Lung (tissue), 12 donors: ENCODE results near the gene MYL12B. TPM values are rescaled to one million over a fixed set of nuclear protein-coding genes. Genes with fewer than 3 reads are reported as not detected.

Experiments used
- ATAC-seq: fragments of 200-7000 bp; cut with Tn5 transposase; one replicate; pipeline ENCODE4 v1.9.1; 2020; ENCODE audit warnings: moderate number of reproducible peaks; ENCODE audit not compliant: insufficient read depth, low FRiP score
- DNase-seq, 3 donors: peaks; one replicate each; pipeline ENCODE4 v3.0.0-alpha.2; 2013 to 2017
- H3K27ac ChIP-seq, 2 donors: one replicate each; pipeline ENCODE4 v1.5.1; 2013; ENCODE audit warnings: mild to moderate bottlenecking in 2 of 2, moderate library complexity in 2 of 2, control low read depth in 1 of 2, inconsistent platforms in 1 of 2, low read depth in 1 of 2, low read length in 1 of 2
- H3K27me3 ChIP-seq, 3 donors: one replicate each; pipeline ENCODE4 v1.5.1; 2013; ENCODE audit warnings: low read length in 2 of 3; ENCODE audit not compliant: control insufficient read depth in 3 of 3, insufficient read depth in 3 of 3
- H3K36me3 ChIP-seq, 4 donors: one replicate each; pipeline ENCODE4 v1.5.1; 2013; ENCODE audit warnings: low read length in 4 of 4, mild to moderate bottlenecking in 1 of 4, moderate library complexity in 1 of 4; ENCODE audit not compliant: control insufficient read depth in 4 of 4, insufficient read depth in 4 of 4
- H3K4me1 ChIP-seq, 5 donors: one replicate each; pipeline ENCODE4 v1.5.1; 2013; ENCODE audit warnings: low read length in 5 of 5, mild to moderate bottlenecking in 2 of 5, moderate library complexity in 1 of 5; ENCODE audit not compliant: control insufficient read depth in 5 of 5, insufficient read depth in 5 of 5
- H3K4me3 ChIP-seq: one replicate; pipeline ENCODE4 v1.5.1; 2013; ENCODE audit warnings: mild to moderate bottlenecking, control low read depth, moderate library complexity
- H3K9ac ChIP-seq, 2 donors: one replicate each; pipeline ENCODE4 v1.5.1; 2013; ENCODE audit warnings: low read length in 2 of 2, control low read depth in 1 of 2; ENCODE audit not compliant: insufficient read depth in 1 of 2
- H3K9me3 ChIP-seq, 4 donors: one replicate each; pipeline ENCODE4 v1.5.1; 2013; ENCODE audit warnings: low read length in 3 of 4, mild to moderate bottlenecking in 1 of 4, moderate library complexity in 1 of 4; ENCODE audit not compliant: control insufficient read depth in 4 of 4, insufficient read depth in 3 of 4
- WGBS, 2 donors: extraction: QIAGEN DNeasy Blood & Tissue Kit; methylation state at CpG; one replicate each; pipeline ENCODE4 v1.1.7; 2013; 5-methylcytosine and 5-hydroxymethylcytosine counted together
- polyA plus RNA-seq, 2 donors: library from polyadenylated mRNA; stranded (reverse); fragments of 200-250 nt; gene quantifications; one replicate each; pipeline ENCODE4 v1.2.1, GENCODE V29; 2013
- total RNA-seq, 2 donors: library from RNA; depleted of rRNA in 1 of 2; stranded (reverse); fragments of >200 nt in 1 of 2; gene quantifications; one replicate each; pipeline ENCODE4 v1.2.1, GENCODE V29; 2014 to 2021
- TF ChIP-seq, protein P1 (sequence below): IDR thresholded peaks from 2 replicates; pipeline ENCODE4 v1.5.1; 2012; ENCODE audit warnings: mild to moderate bottlenecking; ENCODE audit errors: control extremely low read depth, extremely low read depth
- donor health status: control.
- donor health status: control.
- donor health status: Bipolar disorder and iron deficiency.
- donor health status: healthy.
- donor health status: DM: yes; HTN: yes; CAD: no.

MYL12B gene
- total and polyA plus RNA-seq, 4 donors, result 249 to 1,047 (median 418) TPM

DNA sequence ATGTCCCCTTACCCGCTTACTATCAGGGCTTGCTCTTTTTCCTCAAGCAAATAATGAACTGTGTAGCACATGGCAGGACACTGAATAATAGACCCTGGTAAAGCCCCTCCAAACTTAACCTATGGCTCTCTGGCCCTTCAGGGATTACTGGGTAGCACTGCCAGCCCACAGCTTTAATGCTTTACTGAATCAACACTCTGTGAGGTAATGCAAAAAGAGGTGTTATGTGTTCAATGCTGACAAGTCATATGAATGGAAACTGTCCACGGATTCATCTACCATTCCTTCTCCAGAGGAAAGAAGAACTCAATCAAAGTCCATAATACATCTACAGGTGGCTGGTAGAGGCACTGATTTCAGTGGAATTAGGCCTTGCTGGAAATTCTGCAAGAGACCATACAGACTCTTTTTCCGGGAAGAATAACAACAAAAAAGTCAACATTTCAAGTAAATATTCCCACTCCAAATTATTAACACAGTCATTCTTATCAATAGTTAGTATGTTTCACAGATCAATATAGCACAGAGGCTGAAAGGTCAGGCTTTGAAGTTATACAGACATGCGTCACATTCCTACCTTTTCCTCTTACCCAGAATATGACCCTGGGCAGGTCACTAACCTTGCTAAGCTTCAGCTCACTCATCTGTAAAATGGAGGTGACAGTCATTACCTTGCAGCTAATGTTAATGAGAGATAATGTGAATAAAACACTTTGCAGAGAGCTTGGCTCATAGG lies 28.3 kb upstream of the MYL12B start:
- TF ChIP-seq, protein P1, sequence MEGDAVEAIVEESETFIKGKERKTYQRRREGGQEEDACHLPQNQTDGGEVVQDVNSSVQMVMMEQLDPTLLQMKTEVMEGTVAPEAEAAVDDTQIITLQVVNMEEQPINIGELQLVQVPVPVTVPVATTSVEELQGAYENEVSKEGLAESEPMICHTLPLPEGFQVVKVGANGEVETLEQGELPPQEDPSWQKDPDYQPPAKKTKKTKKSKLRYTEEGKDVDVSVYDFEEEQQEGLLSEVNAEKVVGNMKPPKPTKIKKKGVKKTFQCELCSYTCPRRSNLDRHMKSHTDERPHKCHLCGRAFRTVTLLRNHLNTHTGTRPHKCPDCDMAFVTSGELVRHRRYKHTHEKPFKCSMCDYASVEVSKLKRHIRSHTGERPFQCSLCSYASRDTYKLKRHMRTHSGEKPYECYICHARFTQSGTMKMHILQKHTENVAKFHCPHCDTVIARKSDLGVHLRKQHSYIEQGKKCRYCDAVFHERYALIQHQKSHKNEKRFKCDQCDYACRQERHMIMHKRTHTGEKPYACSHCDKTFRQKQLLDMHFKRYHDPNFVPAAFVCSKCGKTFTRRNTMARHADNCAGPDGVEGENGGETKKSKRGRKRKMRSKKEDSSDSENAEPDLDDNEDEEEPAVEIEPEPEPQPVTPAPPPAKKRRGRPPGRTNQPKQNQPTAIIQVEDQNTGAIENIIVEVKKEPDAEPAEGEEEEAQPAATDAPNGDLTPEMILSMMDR, result no peak
- WGBS, 2 donors, result 92 to 94% methylated on average over 4 of the region's 4 CpGs
- Histone ChIP-seq H3K9ac (no peak overlapping the region), H3K4me3 (no peak overlapping the region), H3K27me3 (no peaks in the 10 kb centered on the region), H3K9me3 (no peaks in the 10 kb centered on the region), H3K4me1 (peaks cover 0 to 2% (median 0%) of the 10 kb centered on the region in 5 donors), H3K27ac (no peak overlapping the region), H3K36me3 (peaks cover 0 to 1% (median 0%) of the 10 kb centered on the region in 4 donors)
- ATAC-seq, result no peak
- no peak for DNase-seq

DNA sequence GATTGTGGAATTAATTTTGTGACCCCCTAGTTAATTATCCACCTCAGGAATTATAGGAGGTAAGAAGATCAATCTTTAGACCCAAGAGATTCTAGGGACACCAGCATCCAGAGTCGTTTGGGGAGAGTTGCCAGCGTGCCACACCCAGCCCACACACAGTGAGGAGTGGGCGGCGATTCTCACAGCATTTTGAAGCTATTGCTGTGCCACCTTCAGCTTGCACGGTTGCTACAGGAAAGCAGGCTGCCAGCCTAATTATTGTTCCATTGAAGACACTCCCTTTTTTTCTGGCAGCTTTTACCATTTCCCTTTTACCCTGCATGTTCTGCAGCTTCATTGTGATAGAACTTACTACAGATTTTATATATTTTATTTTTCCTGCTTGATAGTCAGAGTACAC lies 27.5 kb upstream of the MYL12B start:
- Histone ChIP-seq H3K9ac (no peak overlapping the region), H3K4me3 (no peak overlapping the region), H3K27ac (no peak overlapping the region), H3K27me3 (no peaks in the 10 kb centered on the region), H3K9me3 (no peaks in the 10 kb centered on the region), H3K36me3 (peaks cover 0 to 1% (median 0%) of the 10 kb centered on the region in 4 donors), H3K4me1 (peaks cover 0 to 4% (median 0%) of the 10 kb centered on the region in 5 donors)
- DNase-seq (no peak), ATAC-seq (no peak)
- TF ChIP-seq, protein P1, result no peak
- 60 to 74% methylated on average over 5 of the region's 5 CpGs for WGBS, 2 donors

DNA sequence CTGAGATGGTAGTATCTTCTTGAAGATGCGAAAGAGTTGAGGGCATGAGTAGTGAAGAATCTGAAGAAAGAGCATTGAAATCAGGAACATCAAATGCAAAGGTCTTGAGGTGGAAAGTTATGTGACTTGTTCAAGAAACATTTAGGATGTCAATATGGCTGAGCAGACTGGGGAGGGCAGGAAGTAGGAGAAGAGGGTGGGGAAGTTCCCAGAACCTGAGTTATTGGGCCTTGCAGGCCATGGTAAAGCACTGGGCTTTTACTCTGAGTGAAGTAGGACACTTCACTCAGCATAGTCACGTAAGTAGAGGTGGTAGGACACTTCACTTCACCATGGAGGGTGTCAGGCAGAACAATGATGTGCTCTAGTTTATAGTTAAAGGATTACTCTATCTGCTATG lies 26.1 kb upstream of the MYL12B start:
- Histone ChIP-seq H3K9ac (no peak overlapping the region), H3K4me1 (peaks cover 0 to 4% (median 0%) of the 10 kb centered on the region in 5 donors), H3K27ac (no peak overlapping the region), H3K9me3 (no peaks in the 10 kb centered on the region), H3K36me3 (peaks cover 0 to 1% (median 0%) of the 10 kb centered on the region in 4 donors), H3K4me3 (no peak overlapping the region), H3K27me3 (no peaks in the 10 kb centered on the region)
- TF ChIP-seq, protein P1, result no peak
- ATAC-seq (no peak), DNase-seq (no peak)
- 90 to 96% methylated on average over 2 of the region's 2 CpGs for WGBS, 2 donors

DNA sequence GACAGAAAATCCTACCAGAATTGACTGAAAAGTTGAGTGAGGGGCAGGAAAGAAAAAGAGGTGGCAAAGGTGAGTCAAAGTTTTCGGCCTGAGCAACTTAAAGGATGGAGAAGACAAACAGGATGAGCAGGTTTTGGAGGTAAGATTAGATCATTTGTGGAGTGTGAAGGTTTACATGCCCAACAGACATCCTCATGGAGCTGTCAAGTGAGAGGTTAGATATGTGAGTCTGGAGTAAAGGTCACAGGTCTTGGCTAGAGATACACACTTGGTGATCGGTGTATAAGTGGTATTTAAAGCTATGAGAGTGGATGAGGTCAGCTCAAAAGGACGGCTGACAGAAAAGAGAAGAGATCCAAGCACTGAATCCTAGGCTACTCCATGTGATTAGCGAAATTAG lies 25.5 kb upstream of the MYL12B start:
- Histone ChIP-seq H3K27me3 (no peaks in the 10 kb centered on the region), H3K9ac (no peak overlapping the region), H3K9me3 (peaks cover 0 to 2% (median 0%) of the 10 kb centered on the region in 4 donors), H3K36me3 (peaks cover 0 to 1% (median 0%) of the 10 kb centered on the region in 4 donors), H3K4me1 (peaks cover 0 to 4% (median 0%) of the 10 kb centered on the region in 5 donors), H3K4me3 (no peak overlapping the region), H3K27ac (no peak overlapping the region)
- 74 to 87% methylated on average over 4 of the region's 4 CpGs for WGBS, 2 donors
- ATAC-seq (no peak), DNase-seq (no peak)
- TF ChIP-seq, protein P1, result no peak
